Thyroid gland (tissue), 4 donors: ENCODE measurements around the gene INTS7. TPM values are rescaled to one million over a fixed set of nuclear protein-coding genes. Genes with fewer than 3 reads are reported as not detected.

Source experiments
- DNase-seq, 2 donors: peaks; one replicate each; pipeline ENCODE4 v3.0.0-alpha.2; 2019
- H3K27ac ChIP-seq, 3 donors: fragments of 200-600 bp; sonication (generic); 1 replicate in 2 of 3; 2 replicates in 1 of 3; pipeline ENCODE4 v1.5.1; 2016 to 2019; ENCODE audit warnings: mild to moderate bottlenecking in 1 of 3, moderate library complexity in 1 of 3
- H3K27me3 ChIP-seq: fragments of 200-600 bp; sonication (generic); one replicate; pipeline ENCODE4 v1.5.1; 2019
- H3K36me3 ChIP-seq, 2 donors: fragments of 200-600 bp; sonication (generic); one replicate each; pipeline ENCODE4 v1.5.1; 2016 to 2019
- H3K4me1 ChIP-seq, 2 donors: fragments of 200-600 bp; sonication (generic); one replicate each; pipeline ENCODE4 v1.5.1; 2017 to 2019
- H3K4me3 ChIP-seq, 3 donors: fragments of 200-600 bp; sonication (generic); replicated peaks in 1 of 3; 1 replicate in 2 of 3; 2 replicates in 1 of 3; pipeline ENCODE4 v1.5.1; 2016; ENCODE audit warnings: mild to moderate bottlenecking in 1 of 3
- H3K9me3 ChIP-seq: fragments of 200-600 bp; sonication (generic); one replicate; pipeline ENCODE4 v1.5.1; 2017
- POLR2A ChIP-seq, 2 donors: fragments of 450-650 bp; IDR thresholded peaks; one replicate each; pipeline ENCODE4 v1.6.1; 2017; ENCODE audit warnings: antibody characterized with exemption in 2 of 2, mild to moderate bottlenecking in 2 of 2, moderate library complexity in 1 of 2
- WGBS, 2 donors: methylation state at CpG; one replicate each; pipeline ENCODE4 v1.1.5; 2017; 5-methylcytosine and 5-hydroxymethylcytosine counted together
- intact Hi-C: fragments of 100-400 bp; cut with DNase I; formaldehyde crosslinking; loops from one replicate; pipeline ENCODE4 v1.15.1; 2023
- total RNA-seq, 4 donors: library from RNA; depleted of rRNA; stranded (reverse); fragments of >200 nt; gene quantifications; one replicate each; pipeline ENCODE4 v1.2.3, GENCODE V29; 2016
- TF ChIP-seq, protein P1 (sequence below), 6 experiments: fragments of 200-600 bp in 3 of 6; fragments of 450-650 bp in 3 of 6; sonication (generic) in 3 of 6; IDR thresholded peaks; one replicate each; pipeline ENCODE4 v1.5.1; 2016 to 2019; ENCODE audit warnings: antibody characterized with exemption in 6 of 6, mild to moderate bottlenecking in 2 of 6, inconsistent platforms in 1 of 6, moderate library complexity in 1 of 6

Gene INTS7
- total RNA-seq, 4 donors from 2014 or later = 14.8 to 22.6 (median 19.5) TPM

DNA sequence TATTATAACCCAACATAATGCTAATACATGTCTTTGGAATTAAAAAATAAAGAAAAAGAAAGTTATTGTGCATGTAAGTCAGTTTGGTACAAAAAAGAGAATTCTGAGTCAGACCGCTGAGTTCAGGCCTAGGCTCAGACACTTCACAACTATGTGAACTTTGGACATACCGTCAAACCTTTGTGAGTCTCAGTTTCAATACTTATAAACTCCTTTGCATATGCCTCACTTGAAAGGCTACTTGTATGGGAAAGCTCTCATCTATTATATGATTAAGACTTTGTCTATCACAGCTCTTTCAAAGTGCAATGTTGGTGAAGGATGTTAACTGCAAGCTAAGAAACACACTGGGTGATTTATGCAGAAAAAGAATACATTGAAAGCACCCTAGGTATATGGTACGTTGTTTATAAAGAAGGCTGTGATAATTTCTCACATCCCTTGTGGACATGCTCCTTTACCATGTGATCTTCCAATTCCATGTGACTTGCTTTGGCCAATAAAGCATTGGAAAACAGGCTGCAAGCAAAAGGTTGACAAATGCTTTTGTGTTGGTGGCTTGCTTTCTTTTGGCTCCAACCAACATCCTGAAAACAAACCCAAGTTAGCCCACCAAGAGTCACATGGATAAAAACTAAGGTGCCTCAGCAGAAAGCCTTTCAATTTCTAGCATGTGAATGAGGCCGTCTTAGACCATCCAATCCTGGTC is 49.6 kb downstream of the INTS7 start:
- H3K36me3 ChIP-seq = peaks cover 2 to 4% of the 10 kb centered on the region in 2 donors
- no peak overlapping the region for H3K4me3 ChIP-seq
- TF ChIP-seq POLR2A (IDR thresholded peaks at IDR 0.05) = no peak
- TF ChIP-seq, protein P1, sequence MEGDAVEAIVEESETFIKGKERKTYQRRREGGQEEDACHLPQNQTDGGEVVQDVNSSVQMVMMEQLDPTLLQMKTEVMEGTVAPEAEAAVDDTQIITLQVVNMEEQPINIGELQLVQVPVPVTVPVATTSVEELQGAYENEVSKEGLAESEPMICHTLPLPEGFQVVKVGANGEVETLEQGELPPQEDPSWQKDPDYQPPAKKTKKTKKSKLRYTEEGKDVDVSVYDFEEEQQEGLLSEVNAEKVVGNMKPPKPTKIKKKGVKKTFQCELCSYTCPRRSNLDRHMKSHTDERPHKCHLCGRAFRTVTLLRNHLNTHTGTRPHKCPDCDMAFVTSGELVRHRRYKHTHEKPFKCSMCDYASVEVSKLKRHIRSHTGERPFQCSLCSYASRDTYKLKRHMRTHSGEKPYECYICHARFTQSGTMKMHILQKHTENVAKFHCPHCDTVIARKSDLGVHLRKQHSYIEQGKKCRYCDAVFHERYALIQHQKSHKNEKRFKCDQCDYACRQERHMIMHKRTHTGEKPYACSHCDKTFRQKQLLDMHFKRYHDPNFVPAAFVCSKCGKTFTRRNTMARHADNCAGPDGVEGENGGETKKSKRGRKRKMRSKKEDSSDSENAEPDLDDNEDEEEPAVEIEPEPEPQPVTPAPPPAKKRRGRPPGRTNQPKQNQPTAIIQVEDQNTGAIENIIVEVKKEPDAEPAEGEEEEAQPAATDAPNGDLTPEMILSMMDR (IDR thresholded peaks at IDR 0.05) = no peak
- WGBS, 2 donors = 92 to 97% methylated on average over 4 of the region's 4 CpGs
- DNase-seq = no peak
- H3K27ac ChIP-seq = no peak overlapping the region
- no peaks in the 10 kb centered on the region for H3K9me3 ChIP-seq
- no peaks in the 10 kb centered on the region for H3K27me3 ChIP-seq
- intact Hi-C loops = no loop called here
- peaks cover 0 to 8% of the 10 kb centered on the region in 2 donors for H3K4me1 ChIP-seq

DNA sequence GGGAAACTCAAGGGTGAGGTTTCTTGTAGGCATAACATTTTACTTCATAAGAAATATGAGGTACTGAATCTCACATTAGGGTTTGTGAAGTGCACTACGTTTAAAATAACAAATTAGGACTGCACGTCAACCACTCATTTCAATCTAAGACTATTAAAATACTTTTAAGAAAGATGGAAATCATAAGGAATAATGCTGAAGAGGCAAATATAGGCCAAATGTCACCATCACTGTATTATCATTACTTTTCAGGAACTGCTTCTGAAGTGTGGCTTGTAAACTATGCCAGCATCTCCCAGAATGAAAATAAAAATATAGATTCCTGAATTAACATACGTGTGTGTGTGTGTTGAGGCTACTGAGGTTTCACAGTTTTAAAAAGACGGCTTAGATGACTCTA is 56.8 kb downstream of the INTS7 start:
- H3K27me3 ChIP-seq = no peaks in the 10 kb centered on the region
- peaks cover 3% of the 10 kb centered on the region in 2 donors for H3K4me1 ChIP-seq
- 95% methylated on average over 4 of the region's 4 CpGs for WGBS, 2 donors
- TF ChIP-seq, protein P1 (IDR thresholded peaks at IDR 0.05) = no peak
- no peak for TF ChIP-seq POLR2A (IDR thresholded peaks at IDR 0.05)
- H3K9me3 ChIP-seq = no peaks in the 10 kb centered on the region
- DNase-seq = no peak
- intact Hi-C loops = no loop called here
- no peak overlapping the region for H3K27ac ChIP-seq
- peaks cover 0 to 5% of the 10 kb centered on the region in 2 donors for H3K36me3 ChIP-seq
- H3K4me3 ChIP-seq = no peak overlapping the region

DNA sequence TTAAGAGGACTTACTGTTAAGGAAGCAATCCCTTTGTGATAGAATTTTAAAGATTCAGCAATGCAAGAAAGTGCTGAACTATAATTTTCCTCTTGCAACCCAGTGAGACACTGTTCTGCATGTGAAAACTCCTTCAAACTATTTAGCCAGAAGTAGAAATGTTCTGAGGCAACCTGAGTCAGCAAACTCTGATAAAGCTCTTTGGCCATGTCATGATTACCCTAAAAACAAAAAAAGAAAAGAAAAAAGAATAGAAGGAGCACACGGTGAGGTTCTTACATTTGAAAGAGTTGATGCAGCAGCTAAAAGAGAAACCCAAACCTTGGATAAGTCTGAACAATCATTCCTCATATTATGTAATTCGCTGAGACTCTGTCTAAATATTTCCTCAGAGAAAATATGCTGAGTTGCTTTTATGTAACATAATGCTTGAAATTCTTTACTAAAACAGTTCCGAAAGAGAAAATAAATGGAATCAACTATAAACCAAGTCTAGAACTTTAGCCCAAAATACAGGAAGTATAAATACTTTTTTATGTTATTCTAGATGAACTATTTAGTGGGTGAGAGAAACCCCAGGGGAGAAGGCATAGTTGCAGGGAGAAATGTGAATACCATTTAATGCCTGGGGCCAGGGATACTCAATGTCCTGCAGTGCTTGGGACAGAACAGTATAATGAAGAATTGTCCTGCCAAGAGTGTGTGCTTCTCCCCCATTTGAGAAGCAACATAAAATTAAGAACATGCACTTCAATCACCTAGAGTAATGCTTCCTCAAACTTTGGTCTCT is 60.0 kb downstream of the INTS7 start:
- H3K36me3 ChIP-seq = peaks cover 0 to 5% of the 10 kb centered on the region in 2 donors
- peaks cover 3% of the 10 kb centered on the region in 2 donors for H3K4me1 ChIP-seq
- no peak for DNase-seq
- no peak overlapping the region for H3K4me3 ChIP-seq
- intact Hi-C loops = no loop called here
- no peaks in the 10 kb centered on the region for H3K9me3 ChIP-seq
- H3K27ac ChIP-seq = peak overlapping the region in 2 of 3 donors; percentile 24 to 26
- 67 to 75% methylated on average over 3 of the region's 3 CpGs for WGBS, 2 donors
- H3K27me3 ChIP-seq = no peaks in the 10 kb centered on the region
- TF ChIP-seq, protein P1 (IDR thresholded peaks at IDR 0.05) = no peak
- no peak for TF ChIP-seq POLR2A (IDR thresholded peaks at IDR 0.05)

DNA sequence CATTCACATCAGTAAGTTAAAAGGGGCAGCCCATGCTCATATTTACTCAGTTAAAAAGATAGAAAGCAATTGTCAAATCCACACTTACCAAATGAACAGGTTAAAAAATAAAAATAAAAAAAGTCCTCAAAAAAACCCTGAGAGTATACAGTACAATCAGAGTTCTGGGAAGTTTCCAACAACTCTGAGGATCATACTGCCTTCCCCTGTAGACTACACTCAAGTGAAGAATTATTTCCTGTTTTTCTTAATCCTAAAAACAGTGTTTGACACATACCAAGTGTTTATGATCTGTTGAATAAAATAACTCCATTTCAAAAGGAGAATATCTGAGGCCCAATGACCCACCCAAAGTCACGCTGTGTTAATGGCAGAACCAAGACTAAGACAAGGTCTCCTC is 61.8 kb downstream of the INTS7 start:
- Histone ChIP-seq H3K36me3 (peaks cover 0 to 5% of the 10 kb centered on the region in 2 donors), H3K4me1 (peaks cover 3% of the 10 kb centered on the region in 2 donors), H3K27ac (no peak overlapping the region), H3K4me3 (no peak overlapping the region), H3K27me3 (no peaks in the 10 kb centered on the region), H3K9me3 (no peaks in the 10 kb centered on the region)
- 96 to 100% methylated on average over 1 of the region's 1 CpG for WGBS, 2 donors
- intact Hi-C loops = no loop called here
- TF ChIP-seq, protein P1 (IDR thresholded peaks at IDR 0.05) = no peak
- TF ChIP-seq POLR2A (IDR thresholded peaks at IDR 0.05) = no peak
- no peak for DNase-seq
